ENCODE measurements around the gene SLCO4C1. TPM values are rescaled to one million over a fixed set of nuclear protein-coding genes. Genes with fewer than 3 reads are reported as not detected.
"Not testable (repeated sequence)": the region's sequence is repeated elsewhere in the genome, so short reads cannot be mapped to it uniquely, and the experiment has no call there.

SLCO4C1 gene
- 1.8 and 2.0 TPM in 2 replicates for total RNA-seq

DNA sequence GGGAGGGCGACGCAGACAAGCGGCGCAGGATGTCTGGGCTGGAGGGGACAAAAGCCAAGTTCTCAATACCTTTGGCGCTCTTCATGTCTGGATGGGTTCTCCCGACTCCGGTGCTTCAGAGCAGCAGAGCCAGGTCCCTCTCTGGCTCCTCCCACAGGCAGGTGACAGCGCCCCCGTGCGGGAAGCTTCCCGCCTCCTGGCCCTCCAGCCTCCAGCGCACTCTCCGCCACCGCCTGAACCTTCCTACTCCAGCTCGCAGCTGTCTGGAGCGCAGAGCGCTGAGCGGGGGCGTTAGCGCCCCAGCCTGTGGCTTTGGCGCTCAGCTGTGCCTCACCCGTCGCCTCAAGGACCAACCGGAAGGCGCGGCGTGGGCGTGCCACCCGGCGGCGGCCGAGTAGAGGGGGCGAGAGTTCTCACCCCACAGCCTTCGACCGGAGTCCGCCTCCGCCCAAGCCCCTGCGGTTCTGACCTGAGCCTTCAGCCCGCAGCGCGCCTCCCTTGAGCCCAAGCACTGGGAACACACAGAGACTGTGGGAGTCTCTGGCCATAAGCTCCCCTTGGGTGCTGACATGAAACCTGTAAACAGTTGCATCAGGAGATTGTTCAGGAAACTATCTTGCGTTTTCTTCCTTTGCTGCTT, at the start of gene SLCO4C1:
SLCO4C1 (minus strand) TSS at position 107 of the 640 bp plus-strand sequence; CDS start at position 85, 22 bp downstream.
- intact Hi-C loops (cut with micrococcal nuclease): loop anchor here (10.0 kb wide), 2 partner anchors 839 to 1589 kb away; no protein-coding TSS in a partner anchor

DNA sequence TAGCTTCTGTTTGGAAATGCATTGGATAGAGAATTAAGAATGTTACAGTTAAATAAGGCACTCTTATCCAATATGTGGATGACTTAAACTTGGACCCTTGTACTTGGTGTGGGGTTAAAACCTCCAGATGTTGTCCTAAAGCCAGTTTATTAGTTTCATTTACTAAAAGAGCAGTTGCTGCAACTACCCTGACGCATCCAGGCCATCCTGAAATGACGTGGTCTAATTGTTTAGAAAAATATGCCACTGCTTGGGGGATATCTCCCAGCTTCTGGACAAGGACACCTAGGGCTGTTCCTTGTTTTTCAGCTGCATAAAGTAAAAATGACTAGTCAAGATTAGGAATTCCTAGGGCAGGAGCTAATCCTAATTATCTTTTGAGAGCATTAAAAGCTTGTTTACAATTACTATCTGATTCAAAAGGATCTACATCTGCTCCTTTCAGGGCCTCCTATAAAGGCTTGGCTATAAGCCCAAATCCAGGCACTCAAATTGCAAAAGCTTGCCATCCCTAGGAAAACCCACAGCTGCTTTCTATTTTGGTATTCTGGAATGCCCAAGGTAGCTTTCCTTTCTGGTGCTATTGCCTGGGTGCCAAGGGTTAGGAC, 45.7 kb upstream of the SLCO4C1 start:
- intact Hi-C loops (cut with micrococcal nuclease): no loop called here

- intact Hi-C loops (cut with micrococcal nuclease): no loop called here
These were observed 28.6 kb upstream of the SLCO4C1 start for GRCh38 chr5:102324714-102325113.

DNA sequence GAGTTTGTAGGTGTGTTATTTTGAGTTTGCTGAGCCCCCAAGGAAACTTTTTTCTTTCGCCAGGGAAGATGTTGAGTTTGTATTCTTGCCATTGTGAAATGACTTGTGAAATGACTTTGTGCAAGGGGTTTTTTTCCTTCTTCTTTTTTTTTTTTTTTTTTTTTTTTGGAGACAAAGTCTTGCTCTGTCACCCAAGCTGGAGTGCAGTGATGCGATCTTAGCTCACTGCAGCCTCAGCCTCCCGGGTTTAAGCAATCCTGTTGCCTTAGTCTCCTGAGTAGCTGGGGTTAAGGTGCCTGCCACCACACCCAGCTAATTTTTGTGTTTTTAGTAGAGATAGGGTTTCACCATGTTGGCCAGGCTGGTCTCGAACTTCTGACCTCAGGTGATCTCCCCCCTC, 22.7 kb upstream of the SLCO4C1 start:
- intact Hi-C loops (cut with micrococcal nuclease): not testable (repeated sequence)

- intact Hi-C loops (cut with micrococcal nuclease): no loop called here
These were observed 18.2 kb upstream of the SLCO4C1 start for GRCh38 chr5:102314328-102314727.

DNA sequence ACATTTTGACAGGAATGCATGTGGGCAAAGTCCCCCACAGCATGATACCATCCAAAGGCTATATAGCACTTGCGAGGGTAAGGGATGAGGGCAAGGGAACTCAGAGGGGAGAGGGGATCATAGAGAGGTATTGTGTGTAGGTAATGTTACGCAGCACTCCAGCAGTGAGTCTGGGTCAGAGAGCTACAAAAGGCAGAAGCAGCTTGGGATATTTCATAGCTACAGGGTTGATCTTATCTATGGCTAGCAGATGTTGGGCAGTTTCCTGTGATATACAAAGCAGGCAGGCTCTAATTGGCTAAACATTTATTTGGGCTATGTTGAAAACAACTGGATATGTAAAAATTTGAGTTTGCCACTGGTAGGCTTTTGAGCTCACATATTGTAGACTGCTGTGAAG, 17.8 kb upstream of the SLCO4C1 start:
- intact Hi-C loops (cut with micrococcal nuclease): no loop called here

GRCh38 chr5:102312586-102313370, 16.7 kb upstream of the SLCO4C1 start:
- intact Hi-C loops (cut with micrococcal nuclease): no loop called here

DNA sequence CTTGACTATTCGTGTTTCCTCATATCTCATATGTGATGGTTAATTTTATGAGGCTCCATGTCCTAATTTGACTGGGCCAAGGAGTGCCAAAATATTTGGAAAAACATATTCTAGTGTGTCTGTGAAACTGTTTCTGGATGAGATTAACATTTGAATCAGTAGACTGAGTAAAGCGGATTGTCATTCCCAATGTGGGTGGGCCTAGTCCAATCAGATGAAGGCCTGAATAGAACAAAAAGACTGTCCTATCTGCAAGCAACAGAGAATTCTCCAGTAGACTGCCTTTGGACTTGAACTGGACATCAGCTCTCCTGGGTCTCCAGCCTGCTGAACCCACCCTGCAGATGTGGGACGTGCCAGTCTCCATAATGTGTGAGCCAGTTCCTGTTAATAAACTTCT, 13.5 kb upstream of the SLCO4C1 start:
- intact Hi-C loops (cut with micrococcal nuclease): no loop called here

DNA sequence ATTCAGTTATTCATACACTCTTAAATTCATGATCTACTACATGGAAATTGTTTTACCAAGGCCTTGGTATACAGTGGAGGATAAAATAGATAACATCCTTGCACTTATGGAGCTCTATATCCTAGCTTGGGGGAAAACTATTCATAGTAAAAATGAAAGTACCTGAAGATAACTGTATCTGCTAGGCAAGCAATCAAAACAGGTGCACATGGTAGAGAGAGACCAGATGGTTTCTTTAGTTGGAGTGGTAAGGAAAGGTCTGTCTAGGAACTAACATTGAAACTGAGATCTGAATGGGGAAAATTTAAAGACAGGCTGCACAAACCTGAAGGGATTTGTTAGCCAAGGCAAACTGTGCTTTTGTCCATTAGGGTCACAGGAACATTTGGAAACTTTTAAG, 11.1 kb upstream of the SLCO4C1 start:
- intact Hi-C loops (cut with micrococcal nuclease): no loop called here

- intact Hi-C loops (cut with micrococcal nuclease): no loop called here
These were observed 10.0 kb upstream of the SLCO4C1 start for GRCh38 chr5:102306121-102306520.

DNA sequence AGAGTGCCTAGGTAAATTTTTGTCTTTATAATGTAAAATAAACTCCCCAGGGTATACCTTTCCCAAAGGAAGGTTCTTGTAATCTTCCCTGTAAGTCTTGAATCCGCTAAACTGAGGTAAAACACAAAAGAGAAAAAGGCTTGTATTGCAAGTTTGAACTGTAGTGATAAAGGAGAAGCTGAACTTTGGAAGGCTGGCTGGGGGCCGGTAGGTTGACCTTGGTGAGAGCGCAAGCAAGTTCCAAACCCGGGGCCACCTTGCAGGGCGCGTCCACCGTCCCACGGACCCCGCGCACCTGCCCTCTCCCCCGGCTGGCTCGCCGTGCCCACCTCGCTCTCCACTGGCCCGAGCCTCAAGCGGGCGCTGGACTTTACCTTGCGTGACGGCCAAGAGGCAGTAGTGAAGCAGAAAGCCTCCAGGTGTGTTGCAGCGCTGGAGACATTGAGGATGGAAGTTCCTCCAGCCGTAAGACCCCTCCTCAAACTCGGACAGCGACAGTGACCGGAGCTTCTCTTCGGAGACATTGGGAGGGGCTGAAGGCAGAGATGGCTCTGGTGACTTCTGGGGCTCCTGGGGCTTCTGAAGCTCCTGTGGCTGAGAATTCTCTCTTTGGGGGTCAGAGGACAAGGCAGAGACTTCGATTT, 428 bp downstream of the SLCO4C1 start:
- intact Hi-C loops (cut with micrococcal nuclease): loop anchor here (2.0 to 10.0 kb wide), 3 partner anchors 71 to 1589 kb away; no protein-coding TSS in a partner anchor

- intact Hi-C loops (cut with micrococcal nuclease): loop anchor here (2.0 to 10.0 kb wide), 3 partner anchors 70 to 1590 kb away; no protein-coding TSS in a partner anchor
These were observed 1.1 kb downstream of the SLCO4C1 start for GRCh38 chr5:102294886-102295395.

- intact Hi-C loops (cut with micrococcal nuclease): loop anchor here (10.0 kb wide), 2 partner anchors 845 to 1595 kb away; no protein-coding TSS in a partner anchor
These were observed 6.1 kb downstream of the SLCO4C1 start for GRCh38 chr5:102290004-102290403.

- intact Hi-C loops (cut with micrococcal nuclease): no loop called here
These were observed 6.7 kb downstream of the SLCO4C1 start for GRCh38 chr5:102289251-102289899.

- intact Hi-C loops (cut with micrococcal nuclease): no loop called here
These were observed 7.5 kb downstream of the SLCO4C1 start for GRCh38 chr5:102288630-102289029.

- intact Hi-C loops (cut with micrococcal nuclease): no loop called here
These were observed 9.6 kb downstream of the SLCO4C1 start for GRCh38 chr5:102286476-102286875.

DNA sequence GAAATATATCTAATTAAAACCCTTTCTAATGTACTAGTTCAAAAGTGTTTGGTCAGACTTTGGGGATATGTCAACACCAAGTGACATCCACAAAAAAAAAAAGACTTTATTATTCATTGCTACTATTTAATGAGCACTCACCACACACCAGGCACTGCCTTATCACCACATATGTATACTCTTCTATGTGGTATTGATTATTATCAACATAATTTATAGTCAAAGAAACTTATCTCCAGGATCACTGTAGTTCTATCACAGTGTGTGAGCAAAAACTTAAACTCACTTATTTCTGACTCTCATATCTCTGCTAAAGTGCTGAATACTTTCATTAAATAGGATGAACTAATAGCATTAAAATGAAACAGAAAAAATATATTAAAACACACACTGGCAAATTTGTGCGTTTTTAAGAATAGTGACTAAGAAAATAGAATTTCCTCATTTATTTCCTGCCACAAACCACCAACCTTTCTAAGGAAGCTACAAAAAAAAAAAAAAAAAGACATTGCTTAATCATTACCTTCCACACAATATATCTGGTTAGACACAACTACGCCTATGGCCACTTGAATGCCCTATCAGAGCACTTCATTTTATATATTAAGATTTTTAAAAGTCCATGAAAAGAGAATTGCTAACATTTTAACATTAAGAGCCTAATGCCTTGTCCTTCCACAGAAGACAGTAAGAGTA, 12.8 kb downstream of the SLCO4C1 start:
- intact Hi-C loops (cut with micrococcal nuclease): no loop called here

DNA sequence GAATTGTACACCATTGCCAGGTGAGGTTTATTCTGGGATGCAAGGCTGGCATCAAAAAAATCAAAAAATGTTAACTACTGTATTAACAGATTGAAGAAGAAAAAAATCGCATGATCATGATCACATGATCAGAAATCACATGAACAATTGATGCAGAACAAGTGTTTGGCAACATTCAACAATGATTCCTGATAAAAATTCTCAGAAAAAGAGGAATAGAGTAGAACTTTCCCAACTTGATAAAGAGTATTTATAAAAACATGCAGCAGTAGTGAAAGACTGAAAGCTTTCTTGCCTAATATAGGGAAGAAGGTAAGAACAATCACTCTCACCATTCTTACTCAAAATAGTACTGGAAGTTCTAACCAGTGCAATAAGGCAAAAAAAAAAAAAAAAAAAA, 16.4 kb downstream of the SLCO4C1 start:
- intact Hi-C loops (cut with micrococcal nuclease): no loop called here

- intact Hi-C loops (cut with micrococcal nuclease): no loop called here
These were observed 17.9 kb downstream of the SLCO4C1 start for GRCh38 chr5:102278231-102278630.

DNA sequence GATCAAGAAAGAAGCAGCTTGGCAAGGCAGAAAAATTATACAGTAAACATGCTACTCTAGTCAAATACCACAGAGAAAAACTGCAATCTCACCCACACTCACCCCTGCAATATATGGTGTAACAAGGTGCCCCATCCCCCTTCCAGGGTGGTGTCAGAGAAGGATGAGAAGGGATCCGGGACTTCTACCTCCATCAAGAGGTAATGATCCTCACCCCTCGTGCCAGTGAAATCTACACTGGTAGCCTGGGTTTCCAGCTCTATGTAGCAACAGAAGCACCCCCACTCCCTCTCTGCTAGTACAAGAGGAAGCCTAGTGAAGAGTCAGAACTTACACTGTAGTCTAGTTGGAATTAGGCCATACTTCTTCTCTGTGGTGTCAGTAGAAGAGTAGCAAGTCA, 18.9 kb downstream of the SLCO4C1 start:
- intact Hi-C loops (cut with micrococcal nuclease): no loop called here

Data from T-helper 2 cell treated with Interferon-gamma antibody and Interleukin-4, amounts not matched to agents 100 ng/mL and 5 ng/mL, for 36 hours (primary cell).